SHP77 treated with DMSO at 0.1 percent for 48 hours (cell line): Measurements from ENCODE around the gene FHL2.

Experiments
- DNase-seq: peaks from one replicate; lab custom pipeline; 2025; lab: John Stamatoyannopoulos, UW

The FHL2 gene

DNA sequence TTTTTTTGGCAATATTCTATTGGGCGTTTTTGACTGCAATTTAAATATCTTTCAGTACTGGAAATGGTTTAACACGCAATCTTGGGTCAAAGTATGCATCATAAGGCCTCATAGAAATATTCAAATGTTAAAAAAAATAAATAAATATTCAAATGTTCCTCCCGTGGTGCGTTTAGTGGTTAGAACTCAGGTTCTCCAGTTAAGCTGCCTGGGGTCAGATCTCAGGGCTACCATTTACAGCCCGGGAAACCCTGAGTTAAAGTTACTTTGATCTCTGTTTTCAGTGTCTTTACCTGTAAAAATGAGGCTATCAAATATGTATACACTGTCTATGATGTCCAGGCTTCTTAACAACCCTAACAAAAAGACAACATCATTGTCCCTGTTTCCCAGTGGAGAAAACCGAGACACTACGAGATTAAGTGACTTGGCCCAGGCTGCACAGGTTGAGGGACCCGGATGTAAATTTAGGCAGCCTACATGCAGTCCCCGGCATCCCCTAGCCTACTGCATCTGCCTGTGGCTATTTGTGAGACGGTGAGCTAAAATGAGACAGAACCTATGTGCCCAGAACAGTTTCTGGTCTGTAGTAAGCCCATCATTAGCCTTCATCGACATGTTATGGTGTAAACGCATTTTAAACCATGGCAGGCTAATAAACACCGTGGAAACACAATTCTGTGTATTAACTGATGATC, 1.7 kb downstream of the FHL2 start:
- DNase-seq = peak; percentile 6

- DNase-seq = no peak
Observed at GRCh38 chr2:105396254-105397024, 2.4 kb downstream of the FHL2 start.

GRCh38 chr2:105395691-105396090, 3.2 kb downstream of the FHL2 start:
- DNase-seq = no peak

- no peak for DNase-seq
Observed at GRCh38 chr2:105394951-105395611, 3.8 kb downstream of the FHL2 start.

- no peak for DNase-seq
Observed at GRCh38 chr2:105393373-105394055, 5.3 kb downstream of the FHL2 start.

- no peak for DNase-seq
Observed at GRCh38 chr2:105391763-105392662, 6.8 kb downstream of the FHL2 start.

- DNase-seq = no peak
Observed at GRCh38 chr2:105391058-105391627, 7.7 kb downstream of the FHL2 start.

GRCh38 chr2:105390454-105390853, 8.4 kb downstream of the FHL2 start:
- no peak for DNase-seq

- DNase-seq = no peak
Observed at GRCh38 chr2:105388971-105389381, 9.9 kb downstream of the FHL2 start.

GRCh38 chr2:105387225-105387624, 11.6 kb downstream of the FHL2 start:
- DNase-seq = no peak

GRCh38 chr2:105385731-105386540, 12.9 kb downstream of the FHL2 start:
- no peak for DNase-seq

DNA sequence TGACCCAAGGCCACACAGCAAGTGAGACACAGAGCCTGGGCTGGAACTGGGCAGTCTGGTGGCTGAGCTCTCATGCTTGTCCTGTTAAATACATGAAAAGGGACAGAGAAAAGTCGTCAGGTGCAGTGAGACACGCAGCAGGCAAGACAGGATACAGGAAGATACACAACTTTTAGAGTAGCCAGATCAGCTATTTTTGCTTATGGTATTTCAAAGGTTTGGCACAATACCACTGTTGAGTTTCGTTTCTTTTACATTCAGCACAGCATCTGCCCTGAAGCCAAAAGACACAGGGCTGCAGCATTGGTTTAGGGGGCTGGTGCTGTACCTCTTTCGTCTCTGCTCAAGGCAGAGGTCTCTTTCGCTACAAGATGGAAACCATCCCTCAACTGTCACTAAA, 14.0 kb downstream of the FHL2 start:
- no peak for DNase-seq

DNA sequence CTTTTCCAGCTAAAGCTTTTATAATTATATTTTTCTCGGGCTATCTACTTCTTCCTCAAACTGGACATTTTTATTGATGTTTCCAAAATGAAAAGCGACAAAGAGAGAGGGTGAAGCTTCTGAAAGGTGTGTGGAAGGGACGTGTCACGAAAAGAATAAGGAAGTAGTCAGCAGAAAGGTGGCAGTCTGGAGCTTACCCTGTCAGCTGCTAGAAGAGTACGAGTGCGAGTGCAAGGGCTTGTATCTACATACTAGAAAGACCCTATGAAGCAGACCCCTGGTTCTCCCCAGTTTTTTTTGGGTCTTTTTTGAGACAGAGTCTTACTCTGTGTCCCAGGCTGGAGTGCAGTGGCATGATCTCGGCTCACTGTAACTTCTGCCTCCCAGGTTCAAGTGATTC, 14.6 kb downstream of the FHL2 start:
- DNase-seq = no peak

GRCh38 chr2:105383432-105384166, 15.3 kb downstream of the FHL2 start:
- no peak for DNase-seq

DNA sequence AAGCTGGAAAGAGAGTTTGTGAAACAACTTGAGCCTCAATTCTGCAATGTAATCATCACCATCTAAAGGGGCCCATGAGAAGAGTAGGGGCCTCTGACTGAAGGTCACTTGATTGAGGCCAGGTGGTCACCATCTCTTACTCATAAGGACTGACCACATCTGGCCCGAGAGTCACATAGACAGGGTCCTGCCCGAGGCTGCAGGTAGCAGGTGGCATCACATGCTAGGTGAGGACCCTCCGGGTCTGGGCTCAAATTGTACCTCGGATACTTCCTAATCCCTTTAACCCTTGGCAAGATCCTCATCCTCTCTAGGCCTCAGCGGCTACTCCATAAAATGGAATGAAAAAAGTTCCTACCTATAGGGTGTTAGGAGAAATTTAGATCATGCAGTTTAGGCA, 16.7 kb downstream of the FHL2 start:
- DNase-seq = no peak

GRCh38 chr2:105381101-105381668, 17.7 kb downstream of the FHL2 start:
- no peak for DNase-seq

DNA sequence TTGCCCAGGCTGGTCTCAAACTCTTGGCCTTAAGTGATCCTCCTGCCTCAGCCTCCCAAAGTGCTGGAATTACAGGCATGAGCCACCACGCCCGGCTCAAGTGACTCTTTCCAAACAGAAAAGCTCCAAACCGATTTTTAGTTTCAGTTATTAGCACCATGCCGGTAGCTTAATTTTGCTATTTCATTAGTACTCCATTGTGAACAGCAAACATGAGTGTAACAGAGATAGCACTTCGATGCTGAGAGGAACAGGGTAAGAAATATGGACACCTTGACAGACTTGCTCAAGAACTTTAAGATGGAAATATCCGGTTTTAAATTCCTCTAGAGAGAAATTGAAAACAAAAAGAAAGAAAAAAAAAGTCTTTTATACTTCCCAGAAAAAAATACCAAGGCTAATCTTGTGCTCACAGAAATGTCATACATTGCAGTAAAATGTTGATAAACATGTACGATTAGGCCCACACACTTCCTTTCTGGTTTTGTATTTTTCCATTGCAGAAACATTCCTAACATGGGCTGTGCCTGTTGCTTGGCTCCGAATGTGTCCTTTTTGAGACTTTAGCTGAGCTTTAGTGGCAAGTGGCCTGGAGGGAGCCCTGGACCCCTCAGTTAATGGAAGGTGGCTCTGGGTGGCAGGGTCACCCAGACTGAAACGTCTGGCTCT, 18.3 kb downstream of the FHL2 start:
- DNase-seq = no peak

GRCh38 chr2:105379741-105380186, 19.1 kb downstream of the FHL2 start:
- no peak for DNase-seq
